GM12872 (cell line): Measurements from ENCODE around the gene TMEM167A.

ENCODE experiments used
- CTCF ChIP-seq: IDR thresholded peaks from 3 replicates; pipeline ENCODE4 v1.5.1; 2011; ENCODE audit warnings: low read depth, mild to moderate bottlenecking, low read length, moderate library complexity; ENCODE audit not compliant: insufficient read depth

TMEM167A gene

GRCh38 chr5:83085106-83085505 lies 7.9 kb upstream of the TMEM167A start:
- no peak for TF ChIP-seq CTCF

- no peak for TF ChIP-seq CTCF
Measured at GRCh38 chr5:83084336-83084735, 7.1 kb upstream of the TMEM167A start.

GRCh38 chr5:83082750-83083149 lies 5.6 kb upstream of the TMEM167A start:
- no peak for TF ChIP-seq CTCF

GRCh38 chr5:83077662-83078261 lies 568 bp upstream of the TMEM167A start:
- TF ChIP-seq CTCF, result no peak

- no peak for TF ChIP-seq CTCF
Measured at GRCh38 chr5:83072966-83073365, 4.2 kb downstream of the TMEM167A start.

- TF ChIP-seq CTCF, result no peak
Measured at GRCh38 chr5:83071286-83072051, 5.7 kb downstream of the TMEM167A start.

GRCh38 chr5:83069096-83069799 lies 7.9 kb downstream of the TMEM167A start:
- TF ChIP-seq CTCF, result no peak
